T follicular helper cell (primary cell): ENCODE measurements around the gene RNF141.

Experiments
- DNase-seq: peaks from one replicate; pipeline ENCODE4 v3.0.0-alpha.2; 2020; ENCODE audit warnings: low read depth

RNF141 gene

DNA sequence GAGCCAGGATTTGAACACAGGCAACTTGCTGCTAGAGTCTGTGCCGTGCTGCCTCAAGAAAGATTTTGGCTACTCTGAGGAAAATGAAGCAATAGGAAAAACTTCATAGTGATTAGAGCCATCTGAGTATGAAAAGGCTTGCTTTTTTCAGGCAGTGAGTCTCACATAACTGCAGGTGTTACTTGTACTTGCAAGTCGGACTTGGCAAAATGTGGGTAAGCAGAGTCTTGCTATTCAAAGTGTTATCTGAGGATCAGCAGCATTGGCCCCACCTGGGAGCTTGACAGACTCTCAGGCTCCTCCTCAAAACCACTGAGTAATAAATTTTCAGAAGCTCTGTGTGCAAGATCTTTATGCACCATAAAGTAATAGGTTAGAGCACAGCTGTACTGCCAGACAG is 18.1 kb downstream of the RNF141 start:
- no peak for DNase-seq

DNA sequence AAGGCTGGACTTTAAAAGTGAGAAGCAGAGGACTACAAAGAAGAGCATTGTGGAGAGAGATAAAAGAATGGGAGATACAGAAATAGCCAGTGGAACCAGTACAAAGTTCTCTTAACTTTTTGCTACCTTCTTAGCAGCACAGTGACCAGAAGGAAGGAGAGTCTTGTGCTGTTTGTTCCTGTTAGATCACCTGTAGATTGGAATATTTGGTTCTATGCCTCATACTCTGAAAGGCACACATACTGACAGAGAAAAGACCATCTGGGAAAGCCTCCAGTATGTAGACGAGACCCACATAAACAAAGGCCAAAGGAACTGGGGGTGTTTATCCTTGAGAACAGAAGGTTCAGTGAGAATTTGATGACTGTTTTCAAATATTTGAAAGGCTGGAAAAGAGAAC is 18.7 kb downstream of the RNF141 start:
- DNase-seq: no peak

DNA sequence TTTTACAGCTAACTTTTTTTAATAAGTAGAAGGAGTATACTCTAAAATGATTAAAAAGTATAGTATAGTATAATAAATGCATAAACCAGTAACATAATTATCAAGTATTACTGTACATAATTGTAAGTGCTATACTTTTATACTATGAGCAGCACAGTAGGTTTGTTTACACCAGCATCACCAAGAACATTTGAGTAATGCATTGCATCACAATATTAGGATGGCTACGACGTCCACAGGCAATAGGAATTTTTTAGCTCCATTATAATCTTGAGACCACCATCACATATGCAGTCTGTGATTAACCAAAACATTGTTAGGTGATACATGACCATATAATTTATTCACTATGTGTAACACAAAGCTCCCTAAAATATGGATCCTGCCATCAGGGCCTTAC is 20.4 kb downstream of the RNF141 start:
- no peak for DNase-seq

DNA sequence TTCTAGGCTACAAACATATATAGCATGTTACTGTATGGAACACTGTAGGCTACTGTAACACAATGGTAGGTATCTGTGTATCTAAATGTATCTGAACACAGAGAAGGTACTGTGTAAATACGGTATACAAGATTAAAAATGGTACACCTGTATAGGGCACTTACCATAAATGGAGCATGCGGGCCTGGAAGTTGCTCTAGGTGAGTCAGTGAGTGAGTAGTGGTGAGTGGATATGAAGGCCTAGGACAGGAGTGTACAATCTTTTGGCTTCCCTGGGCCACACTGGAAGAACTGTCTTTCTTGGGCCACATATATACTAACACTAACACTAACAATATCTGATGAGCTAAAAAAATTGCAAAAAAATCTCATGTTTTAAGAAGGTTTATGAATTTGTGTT is 21.4 kb downstream of the RNF141 start:
- DNase-seq: no peak

DNA sequence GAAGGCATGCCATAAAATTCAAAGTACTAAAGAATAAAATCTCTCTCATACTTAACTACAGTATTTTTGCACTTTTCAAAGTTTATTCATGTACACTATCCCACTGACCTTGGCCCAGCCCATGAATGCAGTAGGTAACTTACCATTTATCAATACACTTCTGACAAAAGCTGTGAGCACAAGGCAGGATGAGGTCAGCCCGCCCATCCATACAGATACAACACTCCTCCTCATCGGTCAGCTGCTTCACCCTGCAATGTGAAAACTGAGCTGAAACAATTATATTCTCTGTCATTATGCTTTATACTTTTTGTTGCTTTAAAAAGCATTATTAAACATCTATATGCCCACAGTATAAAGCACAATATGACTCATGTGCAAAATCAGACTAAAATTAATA is 22.1 kb downstream of the RNF141 start:
- no peak for DNase-seq

DNA sequence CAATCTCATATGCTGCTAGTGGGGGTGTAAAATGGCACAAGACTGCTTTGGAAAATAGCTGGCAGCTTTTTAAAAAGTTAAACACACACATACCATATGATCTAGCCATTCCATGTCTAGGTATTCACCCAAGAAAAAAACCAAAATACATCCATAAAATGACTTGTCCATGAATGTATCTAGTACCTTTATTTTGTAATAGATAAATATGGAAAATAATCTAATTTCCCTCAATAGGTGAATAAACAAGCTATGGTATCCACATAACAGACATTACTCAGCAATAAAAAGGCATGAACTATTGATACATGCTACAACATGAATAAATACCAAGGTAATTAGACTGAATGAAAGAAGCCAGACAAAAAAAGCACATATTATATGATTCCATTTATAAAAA is 22.9 kb downstream of the RNF141 start:
- DNase-seq: no peak

DNA sequence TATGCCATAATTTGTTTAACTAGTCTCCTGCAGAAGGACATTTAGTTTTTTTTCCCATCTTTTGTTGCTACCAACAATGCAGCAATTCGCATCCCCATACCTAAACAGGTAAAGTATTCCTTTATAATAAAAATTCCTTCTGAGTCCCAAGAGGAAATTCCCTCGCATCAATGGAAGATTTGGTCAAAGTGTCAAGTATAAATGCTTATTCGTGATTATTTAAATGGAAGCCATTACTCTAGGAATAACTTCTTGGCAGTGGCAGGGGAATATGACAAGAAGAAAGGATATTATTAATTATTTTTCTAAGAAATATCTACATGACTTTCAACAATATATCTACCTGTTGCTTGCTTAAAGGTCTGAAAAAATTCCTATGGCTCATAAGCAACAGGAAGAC is 25.6 kb downstream of the RNF141 start:
- no peak for DNase-seq

DNA sequence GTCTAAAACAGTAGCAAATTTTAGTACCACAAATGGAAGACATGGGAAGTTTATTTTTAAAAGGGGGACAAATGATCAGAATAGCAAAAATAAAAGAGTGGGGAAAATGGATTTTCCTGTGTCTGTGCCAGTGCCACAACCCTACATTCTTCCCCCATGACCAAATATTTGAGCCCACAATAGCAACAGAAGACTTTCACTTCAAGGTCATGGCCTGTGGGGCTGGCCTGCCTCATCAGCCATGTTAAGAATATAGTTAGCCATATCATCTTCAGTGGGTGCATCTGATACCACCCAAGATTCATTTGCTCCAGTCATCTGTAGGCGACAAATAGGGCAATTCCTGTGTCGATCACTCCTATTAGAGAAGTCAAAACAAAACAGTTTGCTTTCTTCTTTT is 26.3 kb downstream of the RNF141 start:
- DNase-seq: no peak

DNA sequence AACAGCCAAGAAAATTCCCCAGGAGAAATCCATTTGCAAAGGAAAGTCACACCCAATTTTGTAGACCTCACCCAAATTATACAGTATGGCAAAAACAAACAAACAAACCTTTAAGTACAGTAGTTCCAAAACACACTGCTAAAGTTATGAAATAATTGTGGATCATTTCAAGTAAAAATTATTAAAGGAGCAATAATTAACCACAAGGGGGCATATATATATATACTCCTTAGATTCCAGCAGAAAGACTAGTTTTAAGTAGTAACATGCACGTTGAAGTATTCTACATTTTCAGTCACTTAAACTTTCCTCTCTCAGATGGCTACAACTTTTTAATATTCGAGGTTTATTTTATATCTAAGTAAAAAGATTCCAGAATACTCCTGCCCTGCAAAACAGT is 26.8 kb downstream of the RNF141 start:
- no peak for DNase-seq

DNA sequence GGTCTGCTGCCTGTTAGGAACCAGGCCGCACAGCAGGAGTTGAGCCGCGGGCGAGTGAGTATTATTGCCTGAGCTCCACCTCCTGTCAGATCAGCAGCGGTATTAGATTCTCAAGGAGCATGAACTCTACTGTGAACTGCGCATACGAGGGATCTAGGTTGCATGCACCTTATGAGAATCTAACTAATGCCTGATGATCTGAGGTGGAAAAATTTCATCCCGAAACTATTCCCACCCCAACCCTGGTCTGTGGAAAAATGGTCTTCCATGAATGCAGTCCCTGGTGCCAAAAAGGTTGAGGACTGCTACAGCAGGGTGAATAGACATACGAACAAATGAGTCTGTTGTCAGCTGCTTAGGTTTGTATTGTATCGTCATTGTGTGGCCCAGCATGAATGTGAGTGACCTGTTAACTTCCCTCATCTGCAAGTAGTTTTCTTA is 29.8 kb downstream of the RNF141 start:
- no peak for DNase-seq

DNA sequence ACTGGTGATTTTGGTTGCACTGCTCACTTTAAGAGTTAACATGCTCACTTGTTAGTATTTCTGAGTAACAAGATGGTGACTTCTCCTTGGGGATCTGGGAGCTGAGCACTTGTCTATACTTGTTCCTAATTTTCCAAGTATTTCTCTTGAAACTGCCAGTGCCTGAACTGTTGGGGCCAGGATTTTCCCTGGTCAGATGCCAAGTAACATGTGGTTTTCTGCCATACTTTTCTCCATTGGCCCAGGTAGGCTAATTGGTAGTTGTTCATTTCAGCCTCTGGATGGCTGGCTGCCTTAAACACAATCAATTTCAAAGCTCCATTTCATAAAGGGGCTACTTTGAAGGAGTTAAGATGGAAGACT is 35.0 kb downstream of the RNF141 start:
- no peak for DNase-seq

DNA sequence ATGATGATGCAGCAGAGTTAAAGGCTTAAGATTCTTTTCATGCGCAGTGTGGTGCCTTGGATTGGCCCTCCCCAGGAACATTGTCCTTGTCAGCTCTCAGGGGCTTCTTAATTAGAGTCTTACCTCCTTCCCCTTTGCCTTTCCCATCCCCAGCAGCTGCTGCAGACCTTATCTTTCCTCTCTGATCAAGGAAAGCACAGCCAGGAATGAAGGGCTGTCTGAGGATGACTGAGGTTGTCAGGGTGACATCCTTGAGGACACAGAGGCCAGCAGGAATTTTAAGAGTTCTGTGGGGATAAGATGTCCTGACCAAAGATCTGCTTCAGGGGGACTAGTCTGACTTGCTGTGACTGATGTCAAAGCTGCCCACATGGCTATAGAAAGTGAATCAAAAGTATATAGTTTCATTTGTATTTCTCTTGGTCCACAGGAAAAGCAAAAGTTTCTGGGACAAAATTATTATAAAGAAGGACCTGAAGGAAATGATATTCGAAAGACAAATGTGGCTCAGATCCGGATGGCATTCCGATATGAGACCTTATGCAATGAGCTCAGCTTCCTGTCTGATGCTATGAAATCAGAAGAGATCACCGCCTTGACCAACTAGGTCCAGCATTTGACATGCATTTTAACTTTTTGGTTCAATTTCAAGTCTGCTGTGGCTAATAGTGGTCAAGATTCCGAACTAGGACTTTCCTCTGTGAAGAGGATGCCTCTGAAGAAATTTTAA is 35.5 kb downstream of the RNF141 start:
- DNase-seq: no peak

DNA sequence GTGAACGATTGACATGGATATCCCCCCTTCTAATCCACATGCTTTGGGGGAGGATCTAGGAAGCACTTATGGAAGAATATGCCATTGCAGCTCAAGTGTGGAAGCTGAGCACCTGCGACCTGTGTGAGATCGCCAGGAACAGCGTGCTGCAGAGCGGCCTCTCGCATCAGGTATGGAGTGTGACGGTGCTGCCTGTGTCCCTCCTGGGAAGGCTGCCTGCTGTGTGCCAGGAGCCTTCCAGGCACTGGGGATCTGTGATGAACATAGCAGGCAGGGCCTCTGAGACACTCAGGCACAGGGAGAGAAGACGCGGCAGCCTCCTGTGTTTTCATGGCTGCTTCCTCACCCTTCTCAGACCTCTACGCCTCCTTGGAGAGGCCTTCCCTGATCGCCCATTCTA is 36.5 kb downstream of the RNF141 start:
- DNase-seq: no peak

DNA sequence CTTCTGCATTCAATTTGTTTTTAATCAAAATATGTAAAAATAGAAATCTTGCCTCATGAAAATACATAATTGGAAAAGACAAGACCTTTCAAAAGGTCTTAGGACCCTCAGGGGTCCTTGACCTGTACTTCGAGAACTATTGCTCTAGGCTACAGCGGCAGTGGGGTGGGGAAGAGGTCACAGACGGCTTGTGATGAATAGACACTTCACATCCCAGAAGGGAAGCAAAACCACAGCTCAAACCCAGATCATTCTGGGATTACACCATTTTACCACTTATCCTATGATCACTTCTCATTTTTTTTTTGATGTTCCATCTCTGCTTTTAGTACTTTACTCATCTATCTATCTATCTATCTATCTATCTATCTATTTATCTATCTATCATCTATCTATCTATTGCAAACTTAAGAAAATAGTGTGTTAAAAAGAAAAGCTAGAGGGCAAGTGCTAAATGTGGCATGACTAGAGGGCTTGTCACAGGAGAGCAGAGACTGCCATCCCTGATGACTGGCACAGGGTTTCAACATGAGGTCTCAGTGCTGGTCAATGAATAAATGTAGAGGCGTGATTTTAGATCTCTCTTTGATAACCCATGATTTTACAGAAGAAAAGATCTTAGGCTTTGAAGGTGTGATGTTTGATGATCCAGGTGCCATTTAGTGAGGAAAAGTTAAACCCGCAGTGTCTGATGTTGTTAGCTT is 37.1 kb downstream of the RNF141 start:
- no peak for DNase-seq

DNA sequence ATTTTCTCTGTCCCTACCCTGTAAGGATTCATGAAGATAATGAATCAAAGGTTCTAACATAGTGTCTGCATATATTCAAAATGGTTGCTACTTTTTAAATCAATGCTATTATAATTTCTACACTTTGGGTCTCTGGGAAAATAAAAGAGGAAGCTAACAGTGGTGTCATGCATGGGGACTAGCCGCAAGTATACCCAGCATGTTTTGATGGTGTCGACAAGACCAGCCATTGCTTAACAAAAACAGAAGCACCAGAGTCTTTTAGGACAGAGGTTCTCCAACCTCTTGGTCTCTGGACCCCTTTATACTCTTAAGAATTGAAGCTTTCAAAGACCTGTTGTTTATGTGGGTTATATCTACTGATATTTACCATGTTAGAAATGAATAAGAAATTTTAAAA is 37.8 kb downstream of the RNF141 start:
- DNase-seq: no peak

DNA sequence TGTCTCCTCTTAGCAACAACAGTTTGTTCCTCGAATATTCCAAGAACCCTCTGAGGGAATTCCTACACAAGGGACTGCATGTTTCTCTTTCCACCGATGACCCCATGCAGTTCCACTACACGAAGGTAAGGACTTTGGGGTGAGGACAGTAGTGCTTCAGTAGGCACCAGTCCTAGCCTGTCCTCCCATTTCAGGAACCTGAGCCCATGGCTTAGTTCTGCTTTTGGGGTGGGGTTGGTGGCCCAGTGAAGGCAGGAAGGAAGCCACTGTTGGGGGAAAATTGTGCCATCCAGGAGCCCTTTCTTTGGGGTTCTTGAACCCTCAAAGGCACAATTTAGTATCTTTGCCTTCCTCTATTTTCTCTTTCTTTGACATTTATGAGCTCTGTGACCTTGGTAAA is 38.2 kb downstream of the RNF141 start:
- DNase-seq: no peak

DNA sequence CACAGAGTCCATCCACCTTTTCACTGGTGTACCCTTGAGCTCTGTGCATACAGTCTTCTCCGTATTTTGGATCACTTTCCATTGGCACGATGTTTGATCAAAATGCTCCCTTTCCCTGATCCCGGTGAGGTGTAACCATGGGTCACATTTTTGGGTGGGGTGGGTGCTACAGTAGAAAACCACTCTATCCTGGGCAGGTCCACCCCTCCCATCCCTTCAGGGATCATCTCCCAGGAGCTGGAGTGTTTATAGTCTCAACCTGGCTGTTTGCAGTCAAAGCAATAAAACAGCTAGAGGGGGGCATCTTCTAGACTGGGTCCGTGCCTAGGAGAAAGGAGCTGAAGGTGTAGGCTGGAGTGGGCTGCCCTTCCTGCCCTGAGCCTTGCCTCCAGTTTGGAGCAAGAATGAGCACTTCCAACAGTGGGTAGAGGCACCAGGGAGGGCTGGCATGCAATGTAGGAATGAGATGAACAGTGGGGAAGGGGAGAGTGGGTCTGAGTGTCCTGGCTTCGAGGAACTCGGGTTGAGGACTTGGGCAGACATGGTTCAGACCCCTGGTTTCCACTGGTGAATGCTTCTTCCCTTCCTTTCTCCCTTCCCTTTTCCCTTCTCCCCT is 38.8 kb downstream of the RNF141 start:
- DNase-seq: no peak

DNA sequence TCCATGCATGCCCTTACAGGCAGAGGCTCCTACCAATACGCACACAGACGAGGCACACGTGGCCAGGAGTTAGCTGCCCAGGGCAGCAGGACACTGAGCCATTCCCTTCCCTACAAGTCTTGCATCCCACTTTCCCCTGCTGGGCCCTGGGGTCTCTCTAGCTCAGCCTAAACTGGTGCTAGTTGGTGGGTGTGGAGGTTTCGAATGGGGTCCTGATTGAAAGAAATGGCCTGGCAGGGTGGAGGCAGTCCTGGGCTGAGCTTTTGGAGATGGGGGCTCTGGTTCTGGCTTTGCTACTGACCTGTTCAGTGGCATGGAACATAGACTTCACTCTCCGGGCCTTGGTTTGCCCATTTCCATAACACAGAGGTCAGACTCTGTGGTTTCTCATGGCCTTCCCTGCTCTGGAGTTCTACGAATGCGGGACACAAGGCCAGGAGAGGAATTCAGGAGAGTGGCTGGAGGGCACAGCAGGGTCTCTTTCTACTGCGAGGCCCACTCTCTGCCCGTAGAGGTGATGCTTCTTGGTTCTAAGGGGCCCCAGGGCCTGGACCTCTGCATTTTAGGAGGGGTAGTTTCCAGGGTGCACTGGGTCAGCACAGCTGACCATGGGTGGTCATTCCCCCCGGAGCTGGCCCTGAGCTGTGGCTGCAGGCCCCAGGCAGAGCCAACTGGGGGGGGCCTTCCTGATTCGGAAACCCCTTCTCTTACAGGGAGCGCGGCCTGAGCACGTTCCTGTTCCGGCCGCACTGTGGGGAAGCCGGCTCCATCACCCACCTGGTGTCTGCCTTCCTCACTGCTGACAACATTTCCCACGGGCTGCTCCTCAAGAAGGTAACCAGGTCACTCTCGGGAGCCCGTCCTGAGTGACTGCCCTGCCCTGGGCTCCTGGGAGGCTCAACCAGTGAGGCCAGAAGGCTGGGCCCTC is 40.0 kb downstream of the RNF141 start:
- no peak for DNase-seq

DNA sequence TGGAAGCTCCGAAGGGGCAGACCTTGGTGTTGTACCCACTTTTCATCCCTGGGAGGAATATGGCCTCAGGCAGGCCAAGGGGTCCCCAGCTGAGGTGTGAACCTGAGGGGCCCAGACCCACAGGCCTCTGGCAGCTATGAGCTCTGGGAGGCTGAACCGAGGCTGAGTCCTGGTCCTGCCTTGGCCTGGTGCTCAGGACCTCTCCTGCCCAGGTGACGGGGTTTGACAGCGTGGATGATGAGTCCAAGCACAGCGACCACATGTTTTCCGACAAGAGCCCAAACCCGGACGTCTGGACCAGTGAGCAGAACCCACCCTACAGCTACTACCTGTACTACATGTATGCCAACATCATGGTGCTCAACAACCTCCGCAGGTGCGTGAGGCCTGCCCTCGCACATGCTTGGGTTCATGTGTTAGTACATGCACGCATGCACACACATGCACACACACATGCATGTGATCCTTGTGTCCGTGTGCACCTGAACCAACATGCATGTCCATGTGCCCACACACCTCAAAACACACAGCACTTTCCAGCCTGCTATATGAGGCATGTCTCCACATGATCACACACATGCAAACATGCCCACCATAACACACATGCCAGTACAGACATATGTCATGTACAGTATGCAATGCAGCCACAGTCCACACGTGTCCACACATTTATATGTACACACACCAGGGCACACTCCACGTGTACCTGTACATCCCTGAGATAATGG is 40.9 kb downstream of the RNF141 start:
- no peak for DNase-seq

DNA sequence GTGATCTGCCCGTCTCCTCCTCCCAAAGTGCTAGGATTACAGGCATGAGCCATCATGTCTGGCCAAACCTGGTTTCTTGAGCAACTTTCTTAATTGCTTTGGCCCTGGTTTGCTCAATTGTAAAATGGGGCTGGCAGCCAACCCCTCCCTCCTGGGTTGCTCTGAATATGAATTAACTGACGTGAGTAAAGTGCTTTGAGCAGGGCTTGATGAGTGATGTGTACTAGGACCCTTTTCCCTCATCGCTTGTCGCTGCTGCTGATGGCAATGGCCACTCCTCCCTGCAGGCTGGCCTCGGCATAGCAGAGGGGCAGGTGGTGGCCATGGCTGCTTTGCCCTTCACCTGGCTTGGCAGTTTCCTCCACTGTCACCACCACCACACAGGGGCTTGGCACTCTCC is 41.5 kb downstream of the RNF141 start:
- DNase-seq: no peak

DNA sequence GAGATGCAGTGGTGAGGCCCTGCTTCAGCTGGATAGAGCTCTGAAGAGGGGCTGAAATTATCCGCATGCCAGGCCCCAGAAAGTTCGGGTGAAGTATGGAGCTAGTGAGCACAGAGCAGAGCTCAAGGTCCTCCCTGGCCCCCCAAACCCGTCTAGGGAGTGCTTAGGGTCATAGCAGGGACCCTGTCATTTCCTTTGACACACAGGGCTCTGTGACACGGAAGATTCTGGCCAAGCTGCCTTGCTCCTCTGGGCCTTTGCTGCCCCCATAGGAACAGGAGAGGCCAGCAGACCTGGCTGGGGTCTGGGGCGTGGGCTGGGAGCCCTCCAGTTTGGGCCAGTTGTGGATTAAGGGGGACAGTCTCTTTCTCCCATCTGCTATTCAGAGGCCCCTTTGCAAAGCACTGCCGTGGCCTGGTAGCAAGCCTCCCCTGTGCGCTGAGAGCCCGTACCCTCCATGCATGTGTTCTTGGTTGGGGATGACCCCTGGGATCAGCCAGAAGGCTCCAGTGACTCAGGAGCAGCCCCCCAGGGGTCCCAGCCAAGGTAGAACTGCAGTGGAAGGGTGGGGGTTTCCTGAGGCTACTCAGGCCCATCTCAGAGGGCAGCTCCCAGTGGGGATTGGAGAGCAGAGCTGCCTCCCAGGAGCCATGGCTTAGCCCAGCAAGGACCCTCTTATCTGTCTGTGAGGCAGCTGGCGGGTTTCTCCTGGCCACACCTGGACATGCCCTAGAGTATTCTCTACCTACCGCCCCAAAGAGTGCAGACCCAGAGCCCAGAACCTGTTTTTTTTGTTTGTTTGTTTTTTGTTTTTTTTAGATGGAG is 42.3 kb downstream of the RNF141 start:
- no peak for DNase-seq
